GM19025 (cell line): Measurements from ENCODE around the gene GATA1.

Source experiments
- ATAC-seq: cut with Tn5 transposase; IDR thresholded peaks from one replicate; pipeline ENCODE4 v1.9.1; 2021; ENCODE audit warnings: mild to moderate bottlenecking, low read depth, moderate library complexity; ENCODE audit not compliant: unreplicated experiment

The GATA1 gene

DNA sequence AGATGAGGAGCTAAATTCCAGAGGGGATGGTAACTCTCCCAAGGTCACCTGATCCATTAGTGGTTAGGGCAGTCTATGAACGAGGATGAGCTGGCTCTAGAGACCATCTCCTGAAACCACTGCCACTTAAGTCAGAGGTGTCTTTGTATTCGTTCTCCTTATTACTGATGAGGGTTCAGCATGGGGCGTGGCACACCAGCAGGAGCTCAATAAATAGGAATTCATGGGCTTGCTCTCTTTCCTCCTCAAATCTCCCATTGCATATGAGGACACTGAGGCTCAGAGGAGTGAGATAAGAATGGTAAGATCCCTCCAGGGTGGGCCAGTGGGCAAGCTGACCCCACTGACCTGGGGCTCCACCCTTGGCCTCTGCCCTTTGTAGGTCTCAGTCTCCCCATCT, 1.7 kb upstream of the GATA1 start:
- ATAC-seq = no peak

DNA sequence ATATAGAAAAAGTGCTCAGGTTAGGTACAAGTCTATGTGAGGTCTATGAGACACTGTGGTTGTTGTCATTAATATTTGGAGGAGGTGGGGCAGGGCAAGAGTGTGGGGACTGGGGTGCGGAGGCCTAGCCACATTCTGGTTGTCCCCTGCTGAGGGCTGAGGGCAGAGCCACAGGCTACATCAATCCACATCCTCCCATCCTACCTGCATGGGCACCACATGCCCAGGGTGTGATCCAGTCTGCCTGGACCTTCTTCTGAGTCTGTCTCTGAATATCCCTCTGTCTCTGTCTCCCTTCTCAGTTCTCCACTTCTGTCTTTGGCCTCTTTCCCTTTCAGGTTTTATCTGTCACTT, 1.2 kb upstream of the GATA1 start:
- ATAC-seq = no peak

DNA sequence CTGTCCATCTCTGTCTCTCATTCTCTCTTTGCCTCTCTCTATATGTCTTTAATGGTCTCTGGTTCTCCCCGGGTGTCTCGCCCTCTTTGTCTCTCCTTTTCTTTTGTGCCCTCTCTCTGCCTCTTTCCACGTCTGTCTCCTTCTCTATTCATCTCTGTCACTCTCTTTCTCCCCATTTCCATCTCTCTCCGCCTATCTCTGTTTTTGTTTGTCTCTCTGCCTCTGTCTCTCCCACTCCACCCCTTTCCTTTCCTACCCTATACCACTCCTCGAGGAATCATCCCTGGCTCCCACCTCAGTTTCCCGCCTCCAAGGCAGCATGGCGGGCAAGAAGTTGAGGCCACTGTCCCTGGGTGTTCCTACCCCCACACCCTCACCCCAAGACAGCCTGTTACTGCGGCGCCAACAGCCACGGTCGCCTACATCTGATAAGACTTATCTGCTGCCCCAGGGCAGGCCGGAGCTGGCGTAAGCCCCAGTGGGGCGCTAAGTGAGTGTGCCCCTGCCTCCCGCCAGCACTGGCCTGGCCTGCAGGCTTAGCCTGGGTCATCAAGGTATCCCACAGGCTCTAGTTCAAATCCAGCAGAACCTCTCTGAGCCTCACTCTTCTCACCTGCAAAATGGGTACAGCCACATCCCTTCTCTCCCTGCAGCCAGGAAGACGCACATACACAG, 713 bp upstream of the GATA1 start:
- ATAC-seq = no peak

DNA sequence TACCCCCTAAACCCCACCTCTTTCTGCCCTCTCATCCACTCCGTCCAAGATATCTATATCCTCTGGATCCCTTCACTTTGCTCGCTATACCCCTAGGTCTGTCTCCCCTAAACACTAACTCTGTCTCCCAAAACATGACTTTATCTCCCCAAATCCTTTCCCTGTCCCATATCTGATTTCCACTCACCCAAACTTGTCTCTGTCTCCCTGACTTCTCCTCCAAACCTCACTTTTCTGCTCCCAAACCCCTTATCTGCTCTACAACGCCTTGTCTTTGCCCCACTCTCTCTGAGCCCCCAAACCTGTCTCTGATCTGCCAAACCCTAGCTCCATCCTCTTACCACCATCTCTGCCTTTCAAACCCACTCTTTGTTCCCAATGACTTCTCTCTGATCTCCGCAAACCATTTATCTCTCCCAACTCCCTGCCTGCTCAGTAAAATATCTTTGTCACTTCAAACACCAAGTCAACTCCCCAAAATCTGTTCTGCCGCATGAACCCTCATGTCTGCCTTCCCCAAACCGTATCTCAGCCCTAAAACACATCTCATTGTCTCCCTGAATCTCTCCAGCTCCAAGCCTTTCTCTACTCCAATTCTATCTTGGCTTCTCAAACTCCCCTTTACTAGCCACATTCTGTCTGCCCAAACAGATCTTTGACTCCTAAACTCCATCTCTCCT, 575 bp downstream of the GATA1 start:
- no peak for ATAC-seq

DNA sequence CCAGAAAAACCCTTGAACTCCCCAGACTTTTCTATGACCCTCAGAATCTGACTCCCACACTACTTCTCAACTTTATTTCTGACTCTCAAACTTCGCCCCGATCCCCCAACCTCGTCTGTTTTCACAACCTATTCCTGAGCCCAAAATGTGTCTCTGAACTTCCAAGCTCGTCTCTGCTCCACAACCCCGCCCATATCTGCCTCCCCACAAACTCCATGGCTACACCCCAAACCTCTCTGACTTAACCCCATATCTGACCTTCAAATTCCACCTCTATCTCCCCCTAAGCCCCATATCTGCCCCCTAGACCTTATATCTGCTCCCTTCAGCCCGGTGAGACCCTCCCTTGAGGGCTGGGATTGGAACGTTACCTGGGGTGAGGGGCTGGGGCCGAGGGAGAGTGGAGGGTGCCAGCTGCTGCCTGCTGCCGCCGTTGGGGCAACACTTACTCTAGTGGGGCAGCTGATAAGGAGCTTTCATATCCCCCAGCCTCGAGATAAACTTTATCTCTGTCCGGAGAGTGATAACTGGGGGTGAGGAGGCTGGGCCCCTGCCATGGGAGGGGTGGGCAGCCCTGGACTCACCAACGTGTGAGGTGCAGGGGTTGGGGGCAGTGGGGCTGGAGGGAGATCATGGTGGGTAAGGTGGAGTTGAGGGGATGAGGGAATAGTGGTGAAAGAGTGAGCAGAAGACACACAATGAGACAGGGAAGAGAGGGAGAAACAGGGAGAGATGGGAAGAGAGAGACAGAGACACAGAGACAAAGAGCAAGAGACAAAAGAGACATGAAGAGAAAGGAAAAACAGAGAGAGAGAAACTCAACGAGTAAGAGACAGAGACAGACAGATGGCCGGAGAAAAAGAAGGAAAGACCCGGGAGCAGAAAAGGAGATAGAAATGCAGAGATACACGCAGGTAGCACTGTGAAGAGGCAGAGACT, 1.4 kb downstream of the GATA1 start:
- no peak for ATAC-seq

DNA sequence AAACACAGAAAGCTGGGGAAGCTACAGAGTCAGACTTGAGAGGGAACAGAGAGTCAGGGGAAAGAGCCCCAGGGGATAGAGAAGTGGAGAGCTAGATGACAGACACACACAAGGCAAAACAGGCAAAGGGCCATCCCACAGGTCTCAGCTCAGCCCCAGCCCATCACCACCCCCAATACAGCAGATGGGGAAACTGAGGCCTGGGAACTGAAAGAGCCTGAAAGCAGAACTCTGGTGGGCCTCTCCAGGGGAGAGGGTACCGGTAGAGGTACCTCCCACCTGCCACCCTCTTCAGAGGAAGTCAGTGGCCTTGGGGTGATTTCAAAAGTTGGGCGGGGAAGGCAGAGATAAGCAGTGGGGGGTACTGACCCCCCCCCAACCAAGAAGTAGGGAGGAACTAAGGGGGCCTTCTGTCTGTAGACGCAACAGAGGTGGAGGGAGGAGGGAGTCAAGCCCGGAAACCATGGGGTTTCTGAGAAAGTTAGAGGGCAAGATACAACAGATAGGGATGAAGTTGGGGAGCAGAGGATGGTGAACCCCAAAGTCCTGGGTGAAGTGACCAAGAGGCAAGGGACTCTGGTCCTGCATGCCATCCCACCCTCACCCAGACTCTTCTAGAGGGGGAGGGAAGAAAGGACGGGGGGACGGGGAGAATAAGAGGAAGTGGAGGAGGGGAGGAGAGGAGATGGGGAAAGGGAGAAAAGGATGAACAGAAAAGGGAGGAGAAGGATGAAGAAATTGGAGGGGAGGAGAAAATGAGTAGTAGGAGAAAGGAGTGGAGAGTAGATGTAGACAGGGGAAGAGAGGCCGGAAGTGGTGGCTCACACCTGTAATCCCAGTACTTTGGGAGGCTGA, 3.2 kb downstream of the GATA1 start:
- no peak for ATAC-seq

DNA sequence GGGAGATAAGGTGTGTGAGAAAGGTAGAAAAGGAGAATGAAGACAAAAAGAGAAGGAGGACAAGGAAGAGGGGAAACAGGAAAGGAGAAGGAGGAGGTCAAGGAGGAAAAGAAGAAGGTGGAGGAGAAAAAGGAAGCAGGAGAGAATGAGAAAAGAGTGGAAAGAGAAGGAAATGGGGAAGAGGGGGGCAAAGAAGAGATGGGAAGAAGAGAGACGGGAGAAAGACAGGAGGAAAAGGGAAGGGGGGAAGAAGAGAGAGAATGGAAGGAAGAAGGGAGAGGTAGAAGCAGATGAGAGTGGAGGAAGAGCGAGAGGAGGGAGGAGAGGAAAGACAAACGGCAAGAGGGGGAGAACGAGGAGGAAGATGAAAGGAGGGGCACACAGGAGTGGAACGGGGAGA, 4.1 kb downstream of the GATA1 start:
- ATAC-seq = no peak

DNA sequence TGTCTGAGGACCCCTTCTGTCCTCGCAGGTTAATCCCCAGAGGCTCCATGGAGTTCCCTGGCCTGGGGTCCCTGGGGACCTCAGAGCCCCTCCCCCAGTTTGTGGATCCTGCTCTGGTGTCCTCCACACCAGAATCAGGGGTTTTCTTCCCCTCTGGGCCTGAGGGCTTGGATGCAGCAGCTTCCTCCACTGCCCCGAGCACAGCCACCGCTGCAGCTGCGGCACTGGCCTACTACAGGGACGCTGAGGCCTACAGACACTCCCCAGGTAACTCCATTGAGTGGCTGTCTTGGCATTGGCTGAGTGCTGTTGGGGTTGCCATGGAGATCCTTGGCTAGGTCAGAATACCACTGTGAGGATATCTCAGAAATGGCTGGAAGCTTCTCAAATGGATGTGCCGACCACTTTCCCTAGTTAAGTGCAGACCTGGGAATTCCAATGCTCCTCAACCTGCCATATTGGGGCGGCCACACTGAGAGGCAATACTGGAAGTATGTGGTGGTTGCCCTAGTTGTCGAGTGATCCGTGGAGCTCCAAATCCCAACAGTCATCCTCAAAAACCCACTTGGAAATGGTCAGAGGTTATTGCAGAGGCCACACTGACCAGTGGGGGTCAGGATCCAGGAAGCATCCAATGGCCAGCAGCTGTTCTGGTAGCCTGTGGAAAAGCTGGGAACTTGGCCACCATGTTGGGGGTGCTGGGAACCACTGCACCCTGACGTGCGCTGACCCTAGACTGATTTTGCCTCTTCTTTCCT, 4.9 kb downstream of the GATA1 start:
- no peak for ATAC-seq

DNA sequence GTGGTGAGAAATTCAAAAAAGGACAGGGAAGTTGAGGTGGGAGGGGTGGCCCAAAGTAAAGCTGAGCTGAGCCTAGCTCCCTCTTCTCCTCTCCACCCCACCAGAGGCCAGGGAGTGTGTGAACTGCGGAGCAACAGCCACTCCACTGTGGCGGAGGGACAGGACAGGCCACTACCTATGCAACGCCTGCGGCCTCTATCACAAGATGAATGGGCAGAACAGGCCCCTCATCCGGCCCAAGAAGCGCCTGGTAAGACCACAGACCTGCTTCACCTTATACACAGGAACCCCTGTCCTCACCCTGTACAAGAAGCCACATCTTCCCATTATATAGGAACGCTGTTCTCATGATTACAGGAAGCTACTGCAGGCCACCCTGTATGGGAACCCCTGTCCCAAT, 5.8 kb downstream of the GATA1 start:
- ATAC-seq = no peak

DNA sequence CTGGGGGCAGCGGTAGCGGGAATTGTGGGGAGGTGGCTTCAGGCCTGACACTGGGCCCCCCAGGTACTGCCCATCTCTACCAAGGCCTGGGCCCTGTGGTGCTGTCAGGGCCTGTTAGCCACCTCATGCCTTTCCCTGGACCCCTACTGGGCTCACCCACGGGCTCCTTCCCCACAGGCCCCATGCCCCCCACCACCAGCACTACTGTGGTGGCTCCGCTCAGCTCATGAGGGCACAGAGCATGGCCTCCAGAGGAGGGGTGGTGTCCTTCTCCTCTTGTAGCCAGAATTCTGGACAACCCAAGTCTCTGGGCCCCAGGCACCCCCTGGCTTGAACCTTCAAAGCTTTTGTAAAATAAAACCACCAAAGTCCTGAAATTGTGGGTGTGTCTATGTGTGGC, 7.5 kb downstream of the GATA1 start:
- ATAC-seq = no peak

DNA sequence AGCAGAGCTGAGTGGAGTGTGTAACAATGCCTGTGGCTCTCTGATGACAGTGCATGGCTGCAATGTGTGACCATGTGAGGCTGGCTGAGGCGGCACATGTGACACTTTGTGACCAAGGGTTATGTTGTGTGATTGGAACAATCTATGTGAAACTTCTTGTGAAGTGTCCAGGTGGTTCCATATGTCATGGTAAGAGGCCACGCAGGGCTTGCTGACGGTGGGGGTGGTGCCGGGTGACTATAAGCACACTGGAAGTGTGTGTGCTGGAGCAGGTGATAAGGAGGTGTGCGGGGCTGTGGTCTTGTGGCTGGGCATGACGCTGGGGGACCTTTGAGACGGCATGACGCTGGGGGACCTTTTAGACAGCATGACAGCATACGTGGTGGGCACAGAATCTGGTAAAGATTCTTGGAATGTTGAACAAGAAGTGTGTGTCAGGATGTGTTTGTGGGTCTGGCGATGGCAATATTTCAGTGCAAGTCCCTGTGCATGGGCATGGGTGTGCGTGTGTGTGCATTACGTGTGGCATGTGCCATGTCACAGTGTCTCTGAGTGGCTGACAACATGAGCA, 8.0 kb downstream of the GATA1 start:
- ATAC-seq = no peak

DNA sequence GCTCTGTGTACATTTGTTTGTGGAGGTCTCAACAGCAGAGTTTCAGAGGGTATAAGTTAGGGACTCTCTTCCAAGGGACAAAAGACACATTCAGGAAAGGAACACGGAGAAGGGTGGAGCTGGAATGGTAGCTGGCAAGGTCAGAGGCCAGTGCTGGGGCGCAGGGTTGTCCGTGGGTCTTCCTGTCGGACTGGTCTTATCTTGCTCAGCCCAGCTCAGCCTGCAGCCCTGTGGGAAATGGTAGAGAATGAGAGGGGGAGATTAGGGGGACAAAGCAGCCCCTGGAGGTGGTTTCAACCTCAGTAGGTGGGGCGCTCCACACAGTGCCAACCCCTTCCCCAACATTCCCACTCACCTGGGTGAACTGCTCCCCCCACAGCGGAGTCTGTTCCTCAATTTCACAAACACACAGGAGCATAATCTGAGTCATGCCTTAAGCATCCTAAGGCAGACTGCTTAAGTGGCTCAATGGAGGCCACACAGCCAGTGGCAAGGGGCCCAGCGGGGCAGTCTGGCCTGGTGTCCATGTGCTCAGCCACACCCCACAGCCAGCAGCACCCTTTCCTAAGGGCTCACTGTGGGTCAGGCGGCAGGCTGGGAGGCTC, 8.6 kb downstream of the GATA1 start:
- ATAC-seq = no peak

DNA sequence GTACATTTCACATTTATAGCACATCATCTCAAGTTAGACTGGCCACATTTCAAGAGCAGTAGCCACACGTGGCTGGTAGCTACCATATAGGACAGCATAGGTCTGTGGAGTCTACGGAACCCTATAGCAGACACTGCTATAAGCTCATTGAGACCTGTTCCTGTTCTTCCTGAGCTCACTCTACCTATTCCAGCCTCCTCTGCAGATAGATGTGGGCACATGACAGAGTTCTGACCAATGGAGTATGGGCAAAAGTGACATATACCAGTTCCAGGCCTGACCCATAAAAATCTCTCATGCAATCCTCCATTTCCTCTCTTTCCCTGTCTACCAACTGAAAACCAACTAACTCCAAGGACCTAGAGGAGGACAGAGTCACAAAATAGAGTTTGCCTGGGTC, 11.9 kb downstream of the GATA1 start:
- no peak for ATAC-seq

DNA sequence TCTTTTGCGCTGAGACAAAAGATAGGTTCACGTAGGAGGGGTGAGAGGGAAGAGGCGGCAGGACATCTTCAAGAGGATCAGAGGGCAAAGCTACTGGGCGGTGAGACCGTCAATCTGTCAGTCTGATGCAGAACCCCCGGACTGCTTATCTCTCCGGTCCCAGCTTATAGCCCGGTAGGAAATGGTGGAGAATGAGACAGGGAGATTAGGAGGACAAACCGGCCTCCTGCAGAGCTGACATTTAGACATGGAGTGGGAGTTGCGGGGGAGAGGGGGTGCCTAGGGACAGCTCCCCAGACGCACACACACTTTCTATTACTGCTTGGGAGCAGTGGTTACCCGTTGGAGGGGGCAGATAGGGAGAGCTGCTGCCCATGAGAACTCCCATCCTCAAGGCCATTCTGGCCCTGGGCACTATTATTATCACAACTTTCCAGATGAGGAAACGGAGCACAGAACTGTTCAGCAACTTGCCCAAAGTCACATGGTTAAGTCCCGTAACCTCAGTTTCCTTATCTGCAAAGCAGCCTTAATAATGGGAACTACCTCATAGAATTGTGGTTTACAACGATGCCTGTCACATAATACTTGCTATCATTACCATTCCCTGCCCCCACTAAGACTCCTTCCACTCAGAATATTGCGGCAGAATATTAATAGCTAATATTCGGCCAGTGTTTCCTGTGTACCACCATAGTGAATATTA, 14.3 kb downstream of the GATA1 start:
- ATAC-seq = no peak

DNA sequence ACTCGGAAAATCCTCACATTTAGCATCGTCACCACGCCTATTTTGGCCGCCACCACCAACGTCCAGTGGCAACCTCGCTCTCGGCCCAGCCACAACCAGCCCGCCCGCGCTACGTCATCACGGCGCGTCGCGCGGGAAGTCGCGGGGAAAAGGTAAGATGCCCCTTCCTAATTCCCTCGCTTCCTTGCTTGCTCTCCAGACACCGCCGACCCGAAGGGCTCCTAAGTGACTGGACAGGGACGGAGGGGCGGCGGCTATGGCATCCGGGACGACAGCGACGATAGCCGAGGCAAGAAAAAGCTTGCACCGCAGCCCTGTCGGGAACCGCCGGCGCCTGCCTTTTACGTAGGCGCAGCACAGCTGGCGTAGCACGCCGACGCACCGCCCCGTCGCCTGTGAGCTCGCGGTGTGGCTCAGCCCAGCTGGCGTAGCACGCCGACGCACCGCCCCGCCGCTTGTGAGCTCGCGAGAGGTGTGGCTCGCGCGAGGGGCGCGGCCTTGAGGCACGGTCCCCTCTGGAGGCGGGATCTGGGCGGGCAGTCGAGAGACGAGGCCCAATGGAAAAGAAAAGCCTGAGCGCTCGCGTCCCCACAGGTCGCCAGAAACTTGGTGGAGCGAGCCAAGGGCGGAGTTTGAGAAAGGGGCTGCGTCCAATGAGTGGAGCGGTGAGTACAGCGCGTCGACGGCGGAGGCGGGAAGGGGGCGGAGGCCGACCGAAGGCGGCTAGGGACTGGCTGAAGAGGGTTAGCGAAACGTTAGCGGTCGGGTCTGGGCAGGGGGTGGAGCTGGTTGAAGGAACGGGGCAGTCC, 15.1 kb downstream of the GATA1 start, which contains the start of gene HDAC6:
Gene HDAC6 (plus strand): TSS at position 788 of the 809 bp plus-strand sequence. CDS start 626 bp downstream, outside the sequence.
- ATAC-seq = peak; percentile 86

DNA sequence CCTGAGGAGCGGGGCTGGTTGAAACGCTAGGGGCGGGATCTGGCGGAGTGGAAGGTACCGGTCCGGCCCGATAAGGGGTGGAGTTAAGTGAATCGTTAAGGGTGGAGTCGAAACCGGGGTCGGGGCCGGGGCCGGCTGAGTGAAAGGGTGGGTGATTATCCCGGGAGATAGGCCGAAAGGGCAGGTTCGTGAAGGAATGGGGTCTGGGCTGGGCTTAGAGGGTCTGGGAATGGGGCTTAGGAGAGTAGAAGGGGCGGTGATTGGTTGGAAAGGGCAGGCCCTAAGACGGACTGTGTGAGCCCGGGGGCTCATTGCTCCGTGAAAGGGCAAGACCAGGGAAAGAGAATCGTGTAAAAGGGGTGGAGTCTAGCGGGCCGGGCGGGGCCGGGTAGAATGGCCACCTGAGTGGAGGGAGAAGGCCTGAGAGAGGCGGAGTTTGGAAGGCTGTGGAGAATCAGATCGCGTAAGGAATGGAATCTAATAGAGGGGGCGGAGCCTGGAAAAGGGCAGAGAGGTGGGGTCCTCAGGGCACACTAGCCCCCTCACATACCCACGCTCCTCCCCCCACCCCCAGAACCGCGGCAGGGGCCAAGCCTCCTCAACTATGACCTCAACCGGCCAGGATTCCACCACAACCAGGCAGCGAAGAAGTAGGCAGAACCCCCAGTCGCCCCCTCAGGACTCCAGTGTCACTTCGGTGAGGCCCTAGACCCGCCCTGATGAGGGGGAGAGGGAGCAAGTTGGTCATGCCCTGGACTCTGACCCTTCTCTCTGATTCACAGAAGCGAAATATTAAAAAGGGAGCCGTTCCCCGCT, 15.9 kb downstream of the GATA1 start:
- ATAC-seq = peak; percentile 24

DNA sequence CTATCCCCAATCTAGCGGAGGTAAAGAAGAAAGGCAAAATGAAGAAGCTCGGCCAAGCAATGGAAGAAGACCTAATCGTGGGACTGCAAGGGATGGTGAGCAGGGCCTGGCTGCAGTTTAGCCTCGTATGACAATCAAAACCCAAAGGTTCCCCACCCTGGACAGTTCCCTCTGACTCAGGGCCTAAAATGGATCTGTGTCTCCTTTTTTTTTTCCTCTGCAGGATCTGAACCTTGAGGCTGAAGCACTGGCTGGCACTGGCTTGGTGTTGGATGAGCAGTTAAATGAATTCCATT, 16.5 kb downstream of the GATA1 start:
- no peak for ATAC-seq
